Adipocyte (in vitro differentiated cells): ENCODE data around the gene REC8.
A peak's percentile ranks its signal among the peaks of the same experiment; 100 is the strongest.

Experiments
- DNase-seq: peaks from one replicate; pipeline ENCODE4 v3.0.0-alpha.2; 2015; ENCODE audit warnings: low read depth
- H3K27me3 ChIP-seq: replicated peaks from 2 replicates; pipeline ENCODE4 v1.7.0; 2013; ENCODE audit warnings: mild to moderate bottlenecking, low read length, moderate library complexity; ENCODE audit not compliant: control insufficient read depth, insufficient read depth
- H3K36me3 ChIP-seq: 2 replicates; pipeline ENCODE4 v1.7.0; 2013; ENCODE audit warnings: low read length, mild to moderate bottlenecking, moderate library complexity; ENCODE audit not compliant: control insufficient read depth, insufficient read depth, severe bottlenecking
- H3K4me1 ChIP-seq: 2 replicates; pipeline ENCODE4 v1.7.0; 2013; ENCODE audit warnings: mild to moderate bottlenecking, low read length, moderate library complexity; ENCODE audit not compliant: control insufficient read depth, insufficient read depth
- H3K4me3 ChIP-seq: 2 replicates; pipeline ENCODE4 v1.7.0; 2013; ENCODE audit warnings: mild to moderate bottlenecking, low read length, moderate library complexity
- H3K9ac ChIP-seq: 2 replicates; pipeline ENCODE4 v1.7.0; 2013; ENCODE audit warnings: mild to moderate bottlenecking, low read length, moderate library complexity
- H3K9me3 ChIP-seq: 2 replicates; pipeline ENCODE4 v1.7.0; 2013; ENCODE audit warnings: mild to moderate bottlenecking, low read length, moderate library complexity; ENCODE audit not compliant: control insufficient read depth

REC8 gene

GRCh38 chr14:24132061-24132685, 39.7 kb upstream of the REC8 start:
- peaks cover 1% of the 10 kb centered on the region for H3K36me3 ChIP-seq
- H3K9me3 ChIP-seq = no peaks in the 10 kb centered on the region
- H3K27me3 ChIP-seq = no peaks in the 10 kb centered on the region
- no peak overlapping the region for H3K4me3 ChIP-seq
- peaks cover 8% of the 10 kb centered on the region for H3K4me1 ChIP-seq
- H3K9ac ChIP-seq = no peak overlapping the region
- DNase-seq = no peak

GRCh38 chr14:24132976-24133375, 38.9 kb upstream of the REC8 start:
- peaks cover 4% of the 10 kb centered on the region for H3K36me3 ChIP-seq
- no peak for DNase-seq
- no peak overlapping the region for H3K9ac ChIP-seq

GRCh38 chr14:24133735-24134134, 38.1 kb upstream of the REC8 start:
- Histone ChIP-seq H3K9ac (no peak overlapping the region), H3K9me3 (no peaks in the 10 kb centered on the region), H3K4me3 (no peak overlapping the region), H3K27me3 (no peaks in the 10 kb centered on the region), H3K4me1 (peaks cover 9% of the 10 kb centered on the region), H3K36me3 (peaks cover 12% of the 10 kb centered on the region)
- DNase-seq = no peak

More at GRCh38 chr14:24132976-24133375, 38.9 kb upstream of the REC8 start:
- H3K4me1 ChIP-seq = peaks cover 9% of the 10 kb centered on the region
- H3K4me3 ChIP-seq = no peak overlapping the region
- no peaks in the 10 kb centered on the region for H3K9me3 ChIP-seq
- H3K27me3 ChIP-seq = no peaks in the 10 kb centered on the region

- Histone ChIP-seq H3K36me3 (peaks cover 21% of the 10 kb centered on the region), H3K9me3 (no peaks in the 10 kb centered on the region), H3K27me3 (no peaks in the 10 kb centered on the region), H3K4me3 (peak overlapping the region; percentile 91), H3K9ac (peak overlapping the region; percentile 55), H3K4me1 (peaks cover 9% of the 10 kb centered on the region)
- DNase-seq = no peak
Measured at GRCh38 chr14:24135584-24135833, 36.4 kb upstream of the REC8 start.

GRCh38 chr14:24135834-24136683, 35.8 kb upstream of the REC8 start, which contains the start of gene PSME1:
Gene PSME1, plus strand, starts transcription at chr14:24136194. Its CDS starts 69 bp downstream, at chr14:24136263.
- Histone ChIP-seq H3K27me3 (no peaks in the 10 kb centered on the region), H3K36me3 (peaks cover 21% of the 10 kb centered on the region), H3K9me3 (no peaks in the 10 kb centered on the region), H3K4me3 (peak within 1 kb of the TSS; percentile 91), H3K9ac (peak within 1 kb of the TSS; percentile 92), H3K4me1 (peaks cover 9% of the 10 kb centered on the region)
- DNase-seq = peak; percentile 97

GRCh38 chr14:24136684-24137528, 35.0 kb upstream of the REC8 start:
- Histone ChIP-seq H3K27me3 (no peaks in the 10 kb centered on the region), H3K9ac (peak overlapping the region; percentile 92), H3K4me3 (peak overlapping the region; percentile 91), H3K36me3 (peaks cover 21% of the 10 kb centered on the region), H3K9me3 (no peaks in the 10 kb centered on the region), H3K4me1 (peaks cover 11% of the 10 kb centered on the region)
- no peak for DNase-seq

- no peak for DNase-seq
- Histone ChIP-seq H3K36me3 (peaks cover 21% of the 10 kb centered on the region), H3K4me3 (no peak overlapping the region), H3K9me3 (no peaks in the 10 kb centered on the region), H3K27me3 (no peaks in the 10 kb centered on the region), H3K9ac (no peak overlapping the region), H3K4me1 (peaks cover 14% of the 10 kb centered on the region)
Measured at GRCh38 chr14:24137529-24138395, 34.1 kb upstream of the REC8 start.

GRCh38 chr14:24138396-24139271, 33.2 kb upstream of the REC8 start:
- DNase-seq = no peak

GRCh38 chr14:24139272-24139934, 32.5 kb upstream of the REC8 start:
- DNase-seq = no peak
- H3K9me3 ChIP-seq = no peaks in the 10 kb centered on the region
- no peak overlapping the region for H3K9ac ChIP-seq
- H3K4me3 ChIP-seq = no peak overlapping the region
- peaks cover 21% of the 10 kb centered on the region for H3K36me3 ChIP-seq
- peaks cover 24% of the 10 kb centered on the region for H3K4me1 ChIP-seq
- H3K27me3 ChIP-seq = no peaks in the 10 kb centered on the region

More at GRCh38 chr14:24138396-24139271, 33.2 kb upstream of the REC8 start:
- Histone ChIP-seq H3K4me3 (no peak overlapping the region), H3K9me3 (no peaks in the 10 kb centered on the region), H3K27me3 (no peaks in the 10 kb centered on the region), H3K9ac (no peak overlapping the region), H3K4me1 (peaks cover 20% of the 10 kb centered on the region), H3K36me3 (peaks cover 21% of the 10 kb centered on the region)
